HG03520 (cell line): ENCODE results near the gene THUMPD1.
"Not testable (repeated sequence)": the region's sequence is repeated elsewhere in the genome, so short reads cannot be mapped to it uniquely, and the experiment has no call there.

ENCODE experiments used
- ATAC-seq: cut with Tn5 transposase; IDR thresholded peaks from one replicate; pipeline ENCODE4 v1.9.1; 2021; ENCODE audit warnings: mild to moderate bottlenecking, moderate library complexity; ENCODE audit not compliant: unreplicated experiment

Gene THUMPD1

GRCh38 chr16:20749474-20749873 lies 7.9 kb upstream of the THUMPD1 start:
- ATAC-seq: no peak

- ATAC-seq: no peak
These were observed 5.6 kb upstream of the THUMPD1 start for GRCh38 chr16:20747030-20747816.

DNA sequence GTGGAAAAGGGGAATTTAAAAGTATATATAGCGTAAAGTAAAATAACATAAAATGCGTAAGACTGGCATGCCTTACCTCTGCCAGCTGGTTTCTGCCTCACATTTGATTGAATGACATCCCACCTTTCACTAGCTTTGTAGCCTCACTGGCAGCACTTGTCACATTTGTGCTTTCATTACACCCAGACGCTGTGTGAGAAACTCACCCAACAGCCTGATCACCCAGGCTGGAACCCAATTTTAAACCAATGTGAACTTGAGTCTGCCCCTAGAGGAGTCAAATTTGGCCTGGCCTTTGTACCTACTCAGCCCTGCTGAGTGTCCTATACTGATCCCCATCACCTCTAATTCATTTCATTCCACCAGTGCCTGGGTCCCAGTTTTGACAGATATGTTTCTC lies 4.8 kb upstream of the THUMPD1 start:
- ATAC-seq: no peak

GRCh38 chr16:20744922-20745440 lies 3.4 kb upstream of the THUMPD1 start:
- ATAC-seq: no peak

DNA sequence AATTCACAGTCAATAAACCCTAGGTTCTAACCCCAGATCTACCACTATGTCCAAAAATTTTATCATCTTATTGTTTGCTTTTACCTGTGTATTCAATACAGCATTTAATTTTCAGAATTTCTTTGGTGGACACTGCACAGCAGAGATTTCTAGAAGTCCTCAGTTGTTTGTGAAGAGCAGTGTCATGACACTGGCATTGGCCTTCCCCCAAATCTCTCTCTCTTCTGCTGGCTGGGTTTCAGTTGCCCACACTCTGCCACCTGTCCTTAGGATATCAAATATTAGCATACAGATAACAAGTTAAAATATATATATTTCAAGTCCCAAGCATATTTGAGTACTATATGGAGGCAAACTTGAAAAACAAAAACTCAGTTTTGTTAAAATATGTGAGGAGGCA lies 2.0 kb upstream of the THUMPD1 start:
- no peak for ATAC-seq

DNA sequence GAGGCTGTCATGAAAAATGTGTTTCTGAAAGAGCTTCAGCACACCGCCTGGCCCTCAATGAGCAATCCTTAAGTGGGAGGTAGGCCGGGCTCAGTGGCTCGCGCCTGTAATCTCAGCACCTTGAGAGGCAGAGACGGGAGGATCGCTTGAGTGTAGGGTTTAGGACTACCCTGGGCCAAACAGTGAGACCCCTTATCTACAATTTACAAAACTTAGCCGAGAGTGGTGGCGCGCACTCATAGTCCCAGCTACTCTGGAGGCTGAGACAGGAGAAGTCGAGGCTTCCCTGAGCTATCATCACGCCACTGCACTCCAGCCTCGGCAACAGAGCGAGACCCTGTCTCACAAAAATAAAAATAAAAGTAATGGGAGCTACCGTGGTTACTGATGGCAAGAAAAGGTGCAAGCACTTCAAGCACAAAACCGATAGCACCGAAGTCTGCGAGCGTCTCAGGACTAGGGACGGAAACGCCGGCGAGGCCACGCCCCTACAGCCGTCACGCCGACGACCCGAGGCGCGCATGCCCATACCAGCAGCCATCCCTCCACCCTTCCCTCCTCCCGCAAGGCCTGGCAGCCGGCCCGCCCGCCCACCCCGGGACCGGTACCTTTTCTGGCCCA lies 607 bp downstream of the THUMPD1 start:
- peak; percentile 81 for ATAC-seq

DNA sequence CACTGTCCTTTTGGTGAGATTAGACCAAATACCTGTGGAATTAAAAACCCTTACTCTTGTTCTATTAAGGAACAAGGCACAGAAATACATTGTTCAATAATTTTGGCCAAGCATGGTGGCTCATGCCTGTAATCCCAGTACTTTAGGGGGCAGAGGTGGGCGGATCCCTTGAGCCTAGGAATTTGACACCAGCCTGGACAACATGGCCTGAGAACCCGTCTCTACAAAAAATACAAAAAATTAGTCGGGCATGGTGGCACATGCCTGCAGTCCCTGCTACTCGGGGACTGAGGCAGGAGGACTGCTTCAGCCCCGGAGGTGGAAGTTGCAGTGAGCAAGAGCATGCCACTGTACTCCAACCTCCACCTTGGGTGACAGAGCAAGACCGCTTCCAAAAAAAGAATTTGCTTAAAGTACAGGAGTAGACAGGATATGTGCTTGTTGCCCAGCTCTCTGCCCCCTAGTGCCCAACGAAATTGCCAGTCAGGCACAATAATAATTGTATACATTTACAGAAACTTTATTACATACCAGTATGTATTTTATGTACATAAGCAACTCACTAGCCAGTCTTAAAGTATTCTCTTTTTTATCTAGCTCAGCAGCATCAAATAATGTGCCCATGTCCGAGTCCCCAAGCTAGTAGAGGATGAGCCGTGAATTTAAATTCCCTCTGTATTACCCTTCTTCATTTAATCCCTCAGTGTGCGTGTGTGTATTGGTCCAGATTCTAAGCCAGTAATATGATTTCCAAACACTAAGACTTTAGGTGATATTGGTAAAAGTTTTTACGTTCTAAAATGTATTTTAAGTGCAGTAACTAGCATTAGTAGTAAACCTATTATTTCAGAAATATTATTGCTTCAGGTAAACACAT lies 1.4 kb downstream of the THUMPD1 start:
- no peak for ATAC-seq

DNA sequence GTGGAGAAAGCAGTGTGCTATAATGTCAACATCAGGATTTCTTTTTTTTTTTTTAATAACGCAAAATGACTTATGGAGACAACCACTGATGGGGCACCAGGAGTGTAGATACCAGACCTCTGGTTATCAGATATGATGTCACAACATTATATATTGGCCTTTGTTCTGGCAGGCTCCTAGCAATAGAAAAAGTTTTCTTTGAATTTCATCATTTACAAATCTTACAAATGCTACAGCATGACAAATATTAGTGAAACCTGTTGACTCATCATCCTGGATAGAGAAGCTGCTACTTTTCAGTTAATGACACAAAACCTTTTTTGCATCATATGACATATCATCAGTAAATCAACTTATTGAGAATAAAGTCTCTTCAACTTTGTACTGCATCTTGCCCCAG lies 6.1 kb downstream of the THUMPD1 start:
- no peak for ATAC-seq

DNA sequence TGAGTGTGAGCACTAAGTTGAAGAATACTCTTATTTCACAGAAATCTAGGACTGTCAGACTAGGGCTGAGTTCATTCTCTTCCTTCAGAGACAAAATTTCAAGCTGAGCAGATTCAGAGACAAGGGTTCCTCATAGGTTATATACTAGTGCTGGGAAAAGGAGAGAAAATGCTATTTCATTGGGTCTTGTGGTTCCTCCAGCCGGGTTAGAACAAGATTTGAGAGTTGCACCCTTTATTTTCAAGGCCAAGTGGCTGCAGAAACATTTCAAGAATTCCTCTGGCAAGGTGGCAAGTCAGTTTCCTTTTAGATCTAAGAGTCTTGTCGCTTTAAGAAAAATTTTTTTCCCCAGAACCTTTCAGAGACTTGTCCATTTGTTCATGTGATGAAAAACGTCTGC lies 6.8 kb downstream of the THUMPD1 start:
- ATAC-seq: no peak

- no peak for ATAC-seq
These were observed 7.6 kb downstream of the THUMPD1 start for GRCh38 chr16:20734056-20734455.

DNA sequence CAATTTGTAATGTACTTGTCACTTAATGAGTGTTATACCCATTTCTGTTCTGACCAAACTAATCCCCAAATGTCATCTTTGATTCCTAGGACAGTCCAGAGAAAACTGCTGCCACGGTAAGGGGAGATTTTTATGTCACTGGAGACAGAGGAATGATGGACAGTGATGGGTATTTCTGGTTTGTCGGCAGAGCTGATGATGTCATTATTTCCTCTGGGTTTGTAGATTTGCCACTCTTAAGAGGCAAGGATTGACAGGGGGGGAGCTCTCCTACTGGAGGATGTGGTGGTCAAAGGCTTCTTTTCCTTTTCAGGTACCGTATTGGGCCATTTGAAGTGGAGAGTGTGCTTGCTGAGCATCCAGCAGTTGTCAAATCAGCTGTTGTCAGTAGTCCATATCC lies 12.5 kb downstream of the THUMPD1 start:
- ATAC-seq: no peak

DNA sequence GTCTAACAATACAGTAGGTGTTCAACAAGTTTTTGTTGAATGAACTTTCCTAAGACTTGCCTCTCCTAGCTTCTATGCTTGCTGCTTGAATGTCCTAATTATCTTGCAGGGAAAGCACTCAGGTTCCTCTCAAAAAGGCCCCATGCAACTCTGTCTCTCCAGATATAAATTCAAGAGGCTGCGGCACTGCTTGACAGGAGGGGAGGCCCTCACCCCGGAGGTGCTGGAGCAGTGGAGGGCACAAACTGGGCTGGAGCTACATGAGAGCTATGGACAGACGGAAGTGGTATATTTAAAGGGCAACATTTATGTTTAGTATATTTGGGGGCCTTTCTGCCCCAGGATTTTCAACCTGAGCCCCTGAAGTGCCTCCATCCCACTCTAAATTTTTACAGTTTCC lies 14.4 kb downstream of the THUMPD1 start:
- ATAC-seq: no peak

DNA sequence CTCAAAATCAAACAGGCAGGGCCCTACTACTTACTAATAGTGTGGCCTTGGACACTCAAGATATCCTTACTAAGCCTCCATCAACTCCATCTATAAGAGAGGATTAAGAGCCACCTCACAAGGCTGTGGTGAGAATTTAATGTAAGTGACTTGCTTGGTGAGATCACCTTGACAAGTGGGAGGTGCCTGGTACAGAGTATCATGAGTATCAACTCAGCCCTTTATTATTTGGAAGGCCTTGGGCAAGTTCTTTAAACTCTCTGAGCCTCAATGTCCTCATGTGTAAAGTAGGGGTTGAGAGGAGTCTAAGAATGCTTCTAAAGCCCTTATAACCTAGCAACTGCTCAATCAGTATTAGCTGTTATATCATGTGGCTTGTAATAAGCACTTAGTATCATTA lies 15.0 kb downstream of the THUMPD1 start:
- ATAC-seq: no peak

- no peak for ATAC-seq
These were observed 21.4 kb downstream of the THUMPD1 start for GRCh38 chr16:20720251-20720650.

- ATAC-seq: not testable (repeated sequence)
These were observed 23.9 kb downstream of the THUMPD1 start for GRCh38 chr16:20717718-20718117.

- ATAC-seq: no peak
These were observed 30.2 kb downstream of the THUMPD1 start for GRCh38 chr16:20711277-20711911.

GRCh38 chr16:20708129-20708528 lies 33.5 kb downstream of the THUMPD1 start:
- not testable (repeated sequence) for ATAC-seq

DNA sequence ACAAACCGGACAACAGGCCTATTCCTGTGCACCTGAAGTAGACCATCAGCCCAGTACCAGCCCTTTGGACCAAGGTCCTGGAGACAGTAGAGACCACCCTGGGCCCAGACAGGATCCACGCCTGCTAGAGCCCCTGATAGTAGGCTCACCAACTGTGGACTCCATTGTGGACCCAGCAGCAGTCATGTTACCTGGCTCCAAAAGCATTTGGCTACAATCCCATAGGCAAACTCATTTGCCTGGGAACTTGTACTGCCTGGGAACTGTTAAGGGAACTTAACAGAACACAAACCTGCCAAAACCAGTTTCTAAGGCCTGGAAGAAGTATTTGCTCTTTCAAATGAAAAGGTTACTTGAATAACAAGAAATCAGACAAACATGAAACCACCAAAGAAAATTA lies 34.2 kb downstream of the THUMPD1 start:
- ATAC-seq: no peak

GRCh38 chr16:20705972-20706371 lies 35.6 kb downstream of the THUMPD1 start:
- ATAC-seq: not testable (repeated sequence)

- no peak for ATAC-seq
These were observed 37.3 kb downstream of the THUMPD1 start for GRCh38 chr16:20704281-20704680.

DNA sequence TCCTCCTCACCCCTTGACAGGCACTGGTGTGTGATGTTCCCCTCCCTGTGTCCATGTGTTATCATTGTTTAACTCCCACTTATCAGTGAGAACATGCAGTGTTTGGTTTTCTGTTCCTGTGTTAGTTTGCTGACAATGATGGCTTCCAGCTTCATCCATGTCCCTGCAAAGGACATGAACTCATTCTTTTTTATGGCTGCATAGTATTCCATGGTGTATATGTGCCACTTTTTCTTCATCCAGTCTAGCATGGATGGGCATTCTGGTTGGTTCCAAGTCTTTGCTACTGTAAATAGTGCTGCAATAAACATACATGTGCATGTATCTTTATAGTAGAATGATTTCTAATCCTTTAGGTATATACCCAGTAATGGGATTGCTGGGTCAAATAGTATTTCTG lies 39.9 kb downstream of the THUMPD1 start:
- ATAC-seq: not testable (repeated sequence)
